Measurements from ENCODE around the gene HRH1. TPM values are rescaled to one million over a fixed set of nuclear protein-coding genes. Genes with fewer than 3 reads are reported as not detected.

The HRH1 gene
- total RNA-seq, 1 donor from 2014 or later = 28.6 TPM

- Mint-ChIP-seq H3K27ac (ENCODE audit: unreplicated experiment) (no peak overlapping the region), H3K4me1 (ENCODE audit: unreplicated experiment) (no peaks in the 10 kb centered on the region), H3K36me3 (ENCODE audit: unreplicated experiment) (peaks cover 29% of the 10 kb centered on the region), H3K27me3 (ENCODE audit: unreplicated experiment) (no peaks in the 10 kb centered on the region), H3K4me3 (ENCODE audit: unreplicated experiment) (no peak overlapping the region), H3K9me3 (ENCODE audit: unreplicated experiment) (no peaks in the 10 kb centered on the region)
- TF ChIP-seq, protein P1, sequence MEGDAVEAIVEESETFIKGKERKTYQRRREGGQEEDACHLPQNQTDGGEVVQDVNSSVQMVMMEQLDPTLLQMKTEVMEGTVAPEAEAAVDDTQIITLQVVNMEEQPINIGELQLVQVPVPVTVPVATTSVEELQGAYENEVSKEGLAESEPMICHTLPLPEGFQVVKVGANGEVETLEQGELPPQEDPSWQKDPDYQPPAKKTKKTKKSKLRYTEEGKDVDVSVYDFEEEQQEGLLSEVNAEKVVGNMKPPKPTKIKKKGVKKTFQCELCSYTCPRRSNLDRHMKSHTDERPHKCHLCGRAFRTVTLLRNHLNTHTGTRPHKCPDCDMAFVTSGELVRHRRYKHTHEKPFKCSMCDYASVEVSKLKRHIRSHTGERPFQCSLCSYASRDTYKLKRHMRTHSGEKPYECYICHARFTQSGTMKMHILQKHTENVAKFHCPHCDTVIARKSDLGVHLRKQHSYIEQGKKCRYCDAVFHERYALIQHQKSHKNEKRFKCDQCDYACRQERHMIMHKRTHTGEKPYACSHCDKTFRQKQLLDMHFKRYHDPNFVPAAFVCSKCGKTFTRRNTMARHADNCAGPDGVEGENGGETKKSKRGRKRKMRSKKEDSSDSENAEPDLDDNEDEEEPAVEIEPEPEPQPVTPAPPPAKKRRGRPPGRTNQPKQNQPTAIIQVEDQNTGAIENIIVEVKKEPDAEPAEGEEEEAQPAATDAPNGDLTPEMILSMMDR (IDR thresholded peaks at IDR 0.05) = no peak
- DNase-seq (ENCODE audit: extremely low spot score, unreplicated experiment) = no peak
Measured at GRCh38 chr3:11260460-11260859, 106.2 kb downstream of the HRH1 start.

DNA sequence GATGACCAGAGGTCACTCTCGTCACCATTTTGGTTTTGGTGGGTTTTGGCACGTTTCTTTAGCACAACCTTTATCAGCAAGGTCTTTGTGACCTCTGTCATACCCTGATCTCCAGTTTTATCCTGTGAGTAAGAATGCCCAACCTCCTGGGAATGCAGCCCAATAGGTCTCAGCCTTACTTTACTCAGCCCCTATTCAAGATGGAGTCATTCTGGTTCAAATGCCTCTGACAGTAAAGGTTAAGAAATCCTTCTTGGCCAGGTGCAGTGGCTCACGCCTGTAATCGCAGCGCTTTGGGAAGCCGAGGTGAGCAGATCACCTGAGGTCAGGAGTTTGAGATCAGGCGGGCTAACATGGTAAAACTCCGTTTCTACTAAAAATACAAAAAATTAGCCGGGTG, 114.7 kb downstream of the HRH1 start:
- no peaks in the 10 kb centered on the region for H3K27me3 Mint-ChIP-seq (ENCODE audit: unreplicated experiment)
- no peaks in the 10 kb centered on the region for H3K36me3 Mint-ChIP-seq (ENCODE audit: unreplicated experiment)
- no peak overlapping the region for H3K4me3 Mint-ChIP-seq (ENCODE audit: unreplicated experiment)
- no peaks in the 10 kb centered on the region for H3K9me3 Mint-ChIP-seq (ENCODE audit: unreplicated experiment)
- peaks cover 25% of the 10 kb centered on the region for H3K4me1 Mint-ChIP-seq (ENCODE audit: unreplicated experiment)
- TF ChIP-seq, protein P1 (IDR thresholded peaks at IDR 0.05) = no peak
- H3K27ac Mint-ChIP-seq (ENCODE audit: unreplicated experiment) = no peak overlapping the region
- no peak for DNase-seq (ENCODE audit: extremely low spot score, unreplicated experiment)

DNA sequence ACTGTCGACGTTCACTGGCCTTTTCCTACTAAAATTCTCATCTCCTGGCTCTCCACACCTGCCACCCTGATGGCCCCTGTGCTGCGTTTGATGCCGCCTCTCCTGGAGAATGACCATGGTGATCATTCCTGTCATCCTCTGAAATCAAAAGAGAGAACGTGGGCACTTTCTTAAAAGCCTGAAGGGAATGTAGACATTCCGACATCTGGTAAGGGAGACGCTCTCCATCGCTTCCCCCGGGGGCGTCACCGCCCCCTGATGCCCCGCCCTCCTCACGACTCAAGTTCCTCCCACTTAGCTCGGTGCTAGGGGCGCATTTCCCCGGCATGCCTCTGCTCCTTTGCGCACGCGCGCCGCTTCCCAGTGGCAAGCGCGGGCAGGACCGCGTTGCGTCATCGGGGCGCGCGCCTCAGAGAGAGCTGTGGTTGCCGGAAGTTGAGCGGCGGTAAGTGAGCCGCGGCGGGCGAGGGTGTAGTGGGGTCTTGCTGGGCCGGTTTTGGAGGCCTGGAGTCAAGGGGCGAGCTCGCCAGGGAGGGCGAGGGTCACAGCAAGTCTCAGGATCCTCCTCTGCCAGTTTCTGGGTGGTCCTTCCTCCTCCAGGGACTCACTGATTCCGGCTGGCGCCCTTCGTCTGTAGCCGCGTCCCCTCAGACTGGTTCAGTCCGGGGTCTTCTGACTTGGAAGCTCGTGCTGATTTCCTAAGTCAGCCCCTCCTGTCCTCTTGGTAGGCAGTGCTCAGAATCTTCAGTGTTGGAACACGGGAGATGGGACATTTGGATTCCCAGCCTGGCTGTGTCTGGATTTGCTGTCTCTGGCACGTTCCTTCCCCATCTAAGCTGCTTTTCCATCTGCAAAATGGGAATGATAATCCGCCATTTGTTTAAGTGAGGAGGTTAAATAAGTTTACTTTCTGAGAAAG, 118.0 kb downstream of the HRH1 start, which contains the start of gene ATG7:
Gene ATG7, plus strand, starts transcription at position 412 of the 919 bp plus-strand sequence. CDS start 26,299 bp downstream, outside the sequence.
- DNase-seq (ENCODE audit: extremely low spot score, unreplicated experiment) = peak; percentile 99
- Mint-ChIP-seq H3K4me3 (ENCODE audit: unreplicated experiment) (peak within 1 kb of the TSS; percentile 90), H3K36me3 (ENCODE audit: unreplicated experiment) (peaks cover 12% of the 10 kb centered on the region), H3K4me1 (ENCODE audit: unreplicated experiment) (peaks cover 28% of the 10 kb centered on the region), H3K9me3 (ENCODE audit: unreplicated experiment) (no peaks in the 10 kb centered on the region), H3K27me3 (ENCODE audit: unreplicated experiment) (no peaks in the 10 kb centered on the region), H3K27ac (ENCODE audit: unreplicated experiment) (peak within 1 kb of the TSS; percentile 92)
- TF ChIP-seq, protein P1 (IDR thresholded peaks at IDR 0.05) = peak; percentile 9

- Mint-ChIP-seq H3K36me3 (ENCODE audit: unreplicated experiment) (peaks cover 15% of the 10 kb centered on the region), H3K4me3 (ENCODE audit: unreplicated experiment) (peak overlapping the region; percentile 90), H3K4me1 (ENCODE audit: unreplicated experiment) (peaks cover 26% of the 10 kb centered on the region), H3K27me3 (ENCODE audit: unreplicated experiment) (no peaks in the 10 kb centered on the region), H3K27ac (ENCODE audit: unreplicated experiment) (peak overlapping the region; percentile 92), H3K9me3 (ENCODE audit: unreplicated experiment) (no peaks in the 10 kb centered on the region)
- no peak for DNase-seq (ENCODE audit: extremely low spot score, unreplicated experiment)
- TF ChIP-seq, protein P1 (IDR thresholded peaks at IDR 0.05) = no peak
Measured at GRCh38 chr3:11272906-11273574, 118.7 kb downstream of the HRH1 start.

DNA sequence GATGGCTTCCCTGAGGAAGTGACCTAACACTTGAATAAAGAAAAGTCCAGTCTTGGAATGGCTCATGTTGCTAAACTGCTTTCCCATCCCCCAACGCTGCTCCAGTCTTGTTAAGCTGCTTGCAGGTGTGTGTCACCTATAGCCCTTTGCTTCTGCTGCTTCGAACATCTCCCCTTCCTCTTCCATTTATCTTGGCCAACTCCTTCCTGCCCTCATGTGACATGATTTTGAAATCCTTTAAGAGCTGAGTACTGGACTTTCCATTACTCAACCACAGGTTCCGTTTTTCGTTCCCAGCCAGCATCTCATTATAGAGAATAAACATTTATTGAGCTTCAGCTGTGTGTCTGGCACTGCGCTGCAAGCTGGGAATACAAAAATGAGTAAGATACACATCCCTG, 119.6 kb downstream of the HRH1 start:
- H3K27ac Mint-ChIP-seq (ENCODE audit: unreplicated experiment) = no peak overlapping the region
- H3K4me3 Mint-ChIP-seq (ENCODE audit: unreplicated experiment) = peak overlapping the region; percentile 90
- H3K9me3 Mint-ChIP-seq (ENCODE audit: unreplicated experiment) = no peaks in the 10 kb centered on the region
- TF ChIP-seq, protein P1 (IDR thresholded peaks at IDR 0.05) = no peak
- no peaks in the 10 kb centered on the region for H3K27me3 Mint-ChIP-seq (ENCODE audit: unreplicated experiment)
- DNase-seq (ENCODE audit: extremely low spot score, unreplicated experiment) = no peak
- H3K4me1 Mint-ChIP-seq (ENCODE audit: unreplicated experiment) = peaks cover 33% of the 10 kb centered on the region
- H3K36me3 Mint-ChIP-seq (ENCODE audit: unreplicated experiment) = peaks cover 19% of the 10 kb centered on the region

All from osteocyte (in vitro differentiated cells).